Stimulated activated memory B cell treated with anti-CD40 and anti-IgM and Interleukin-4, amounts not matched to agents 10 μg/mL and 1 μg/mL and 100 μg/mL, for 72 hours (primary cell): ENCODE data around the gene SH3BGRL2.

Experiments used
- ATAC-seq: fragments of 150-1000 bp; cut with Tn5 transposase; 2 replicates; pipeline ENCODE4 v1.10.0; 2021
- H3K27ac Mint-ChIP-seq: one replicate; pipeline ENCODE4 v1.8.0; 2022; ENCODE audit warnings: mild to moderate bottlenecking, mixed read lengths
- H3K27me3 Mint-ChIP-seq: one replicate; pipeline ENCODE4 v1.8.0; 2022; ENCODE audit warnings: mixed read lengths
- H3K36me3 Mint-ChIP-seq: one replicate; pipeline ENCODE4 v1.8.0; 2022; ENCODE audit warnings: mixed read lengths
- H3K4me1 Mint-ChIP-seq: one replicate; pipeline ENCODE4 v1.8.0; 2022; ENCODE audit warnings: mixed read lengths
- H3K4me3 Mint-ChIP-seq: one replicate; pipeline ENCODE4 v1.8.0; 2022; ENCODE audit warnings: mild to moderate bottlenecking, moderate library complexity, mixed read lengths
- H3K9me3 Mint-ChIP-seq: one replicate; pipeline ENCODE4 v1.8.0; 2022; ENCODE audit warnings: mixed read lengths

The SH3BGRL2 gene

GRCh38 chr6:79628466-79629288, 2.5 kb upstream of the SH3BGRL2 start:
- Mint-ChIP-seq H3K4me1 (peaks cover 14% of the 10 kb centered on the region), H3K27ac (no peak overlapping the region), H3K36me3 (no peaks in the 10 kb centered on the region), H3K27me3 (peaks cover 33% of the 10 kb centered on the region), H3K9me3 (no peaks in the 10 kb centered on the region), H3K4me3 (no peak overlapping the region)
- ATAC-seq: no peak

GRCh38 chr6:79630380-79630882, 698 bp upstream of the SH3BGRL2 start:
- peak overlapping the region; percentile 68 for H3K4me3 Mint-ChIP-seq
- H3K36me3 Mint-ChIP-seq: no peaks in the 10 kb centered on the region
- no peak overlapping the region for H3K27ac Mint-ChIP-seq
- no peaks in the 10 kb centered on the region for H3K9me3 Mint-ChIP-seq
- H3K27me3 Mint-ChIP-seq: peaks cover 51% of the 10 kb centered on the region
- no peak for ATAC-seq
- H3K4me1 Mint-ChIP-seq: peaks cover 14% of the 10 kb centered on the region

DNA sequence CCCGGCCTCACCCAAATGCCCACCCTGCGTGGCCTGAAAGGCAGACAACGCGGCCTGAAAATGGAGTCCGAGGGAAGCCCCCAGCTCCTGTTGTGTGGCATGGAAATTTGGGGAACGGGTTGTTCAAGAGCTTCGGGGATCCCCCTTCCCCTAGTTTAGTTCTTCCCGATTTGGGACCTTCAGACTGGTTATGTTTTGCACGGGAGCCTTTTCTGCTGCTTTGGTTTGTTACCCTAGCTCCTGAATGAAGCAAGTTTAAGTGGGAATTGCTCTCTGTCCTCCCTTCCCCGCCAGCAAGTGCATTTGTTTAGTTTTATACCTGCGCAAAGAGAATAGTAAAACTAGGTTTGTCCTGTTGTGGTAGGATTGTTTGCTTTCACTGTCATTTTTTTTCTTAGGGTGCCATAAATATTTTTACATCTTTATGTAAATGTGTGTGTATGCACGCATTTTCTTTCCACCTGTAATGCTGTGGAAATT, 604 bp downstream of the SH3BGRL2 start:
- Mint-ChIP-seq H3K4me1 (peaks cover 14% of the 10 kb centered on the region), H3K27me3 (peaks cover 64% of the 10 kb centered on the region), H3K9me3 (no peaks in the 10 kb centered on the region), H3K27ac (no peak overlapping the region), H3K36me3 (no peaks in the 10 kb centered on the region), H3K4me3 (peak overlapping the region; percentile 68)
- ATAC-seq: no peak

DNA sequence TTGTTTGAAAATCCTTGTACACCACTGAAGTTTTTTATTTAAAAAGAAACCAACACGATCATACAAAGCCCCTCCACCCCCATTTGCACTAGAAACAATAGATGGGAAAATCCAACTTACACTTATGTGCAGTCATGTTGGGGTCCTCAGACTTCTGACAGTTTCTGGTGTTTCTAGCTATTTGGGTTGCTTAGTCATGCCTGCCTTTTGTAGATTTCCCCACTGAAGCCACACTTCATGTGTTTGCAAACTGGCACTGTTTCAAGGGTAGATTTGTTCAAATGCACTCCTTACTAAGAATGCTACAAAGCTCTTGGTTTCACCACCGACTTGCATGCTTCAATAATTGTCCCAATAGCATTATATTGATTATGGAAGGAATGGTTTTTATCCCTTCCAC, 1.5 kb downstream of the SH3BGRL2 start:
- Mint-ChIP-seq H3K4me1 (peaks cover 14% of the 10 kb centered on the region), H3K4me3 (no peak overlapping the region), H3K36me3 (no peaks in the 10 kb centered on the region), H3K27me3 (peaks cover 64% of the 10 kb centered on the region), H3K27ac (no peak overlapping the region), H3K9me3 (no peaks in the 10 kb centered on the region)
- no peak for ATAC-seq

- Mint-ChIP-seq H3K9me3 (no peaks in the 10 kb centered on the region), H3K4me1 (peaks cover 14% of the 10 kb centered on the region), H3K36me3 (no peaks in the 10 kb centered on the region), H3K27ac (no peak overlapping the region), H3K27me3 (peaks cover 57% of the 10 kb centered on the region), H3K4me3 (no peak overlapping the region)
- ATAC-seq: no peak
Observed at GRCh38 chr6:79634491-79635231, 3.5 kb downstream of the SH3BGRL2 start.

GRCh38 chr6:79635232-79635543, 4.1 kb downstream of the SH3BGRL2 start:
- Mint-ChIP-seq H3K27ac (no peak overlapping the region), H3K4me1 (peaks cover 14% of the 10 kb centered on the region), H3K36me3 (no peaks in the 10 kb centered on the region), H3K9me3 (no peaks in the 10 kb centered on the region), H3K4me3 (no peak overlapping the region), H3K27me3 (peaks cover 54% of the 10 kb centered on the region)
- ATAC-seq: no peak

GRCh38 chr6:79636673-79637072, 5.5 kb downstream of the SH3BGRL2 start:
- no peak overlapping the region for H3K27ac Mint-ChIP-seq
- H3K36me3 Mint-ChIP-seq: no peaks in the 10 kb centered on the region
- peaks cover 40% of the 10 kb centered on the region for H3K27me3 Mint-ChIP-seq
- peaks cover 3% of the 10 kb centered on the region for H3K4me1 Mint-ChIP-seq
- ATAC-seq: no peak
- no peak overlapping the region for H3K4me3 Mint-ChIP-seq
- no peaks in the 10 kb centered on the region for H3K9me3 Mint-ChIP-seq

DNA sequence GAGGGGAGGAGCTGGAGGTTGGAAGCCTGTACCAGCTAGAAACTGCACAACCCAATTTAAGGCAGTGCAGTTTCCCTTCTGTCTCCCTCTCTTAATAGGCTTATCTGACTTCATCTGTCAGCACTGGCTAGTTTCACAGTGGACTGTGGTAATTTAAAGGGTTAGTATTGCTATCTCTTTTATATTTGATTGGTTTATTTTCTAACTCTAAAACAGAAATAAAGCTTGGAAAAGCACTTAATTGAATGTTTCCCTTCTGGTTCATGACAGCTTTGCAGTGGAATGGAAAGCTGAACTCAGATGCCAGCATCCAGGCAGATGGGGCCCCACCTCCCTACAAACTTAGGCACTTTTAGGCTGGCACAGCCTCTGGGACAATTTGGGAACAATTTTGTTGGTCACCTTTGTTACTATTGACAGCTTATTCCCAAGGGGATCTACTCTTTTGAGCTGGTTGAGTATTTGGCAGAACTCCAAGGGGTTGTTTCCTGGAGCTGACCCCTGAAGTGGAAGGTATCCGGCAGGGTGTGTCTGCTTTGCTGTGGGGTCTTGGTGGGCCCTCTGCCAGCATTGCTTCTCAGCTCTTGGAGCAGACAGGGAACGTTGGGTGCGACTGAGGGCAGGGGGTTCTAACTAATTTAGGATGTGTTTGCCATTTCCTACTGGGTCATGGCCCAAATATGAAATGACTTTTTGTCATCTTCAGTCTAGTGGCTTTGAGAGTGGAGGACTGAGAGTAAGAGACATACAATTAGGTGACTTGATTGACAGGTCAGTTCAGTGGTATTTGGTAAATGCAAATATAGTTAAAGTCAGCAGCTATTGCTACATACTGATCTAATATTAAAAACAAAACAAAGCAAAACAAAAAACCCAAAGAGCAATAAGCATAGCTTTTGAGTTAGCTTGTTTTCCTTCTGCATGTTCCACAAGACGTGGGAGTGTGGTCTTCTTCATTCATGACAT, 9.3 kb downstream of the SH3BGRL2 start:
- Mint-ChIP-seq H3K4me1 (no peaks in the 10 kb centered on the region), H3K9me3 (no peaks in the 10 kb centered on the region), H3K4me3 (no peak overlapping the region), H3K27ac (no peak overlapping the region), H3K27me3 (peaks cover 22% of the 10 kb centered on the region), H3K36me3 (no peaks in the 10 kb centered on the region)
- ATAC-seq: no peak

DNA sequence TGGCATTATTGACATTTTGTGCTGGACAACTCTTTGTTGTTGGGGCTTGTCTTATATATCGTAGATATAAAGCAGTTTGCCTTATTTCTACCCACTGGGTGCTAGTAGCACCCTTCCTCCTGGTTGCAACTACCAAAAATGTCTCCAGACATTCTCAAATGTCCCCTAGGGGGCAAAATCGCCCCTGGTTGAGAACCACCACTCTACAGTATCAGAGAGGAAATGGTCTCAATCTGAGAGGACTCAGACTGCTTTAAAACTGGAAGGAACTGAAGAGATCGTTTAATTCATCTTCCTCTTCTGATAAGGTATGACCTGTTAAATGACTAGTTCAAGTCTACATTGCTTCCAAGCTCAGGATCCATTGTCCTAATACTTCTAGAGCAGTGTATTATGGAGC, 14.9 kb downstream of the SH3BGRL2 start:
- no peak for ATAC-seq
- Mint-ChIP-seq H3K27ac (no peak overlapping the region), H3K27me3 (peaks cover 16% of the 10 kb centered on the region), H3K9me3 (no peaks in the 10 kb centered on the region), H3K4me1 (no peaks in the 10 kb centered on the region), H3K36me3 (no peaks in the 10 kb centered on the region), H3K4me3 (no peak overlapping the region)

- Mint-ChIP-seq H3K27ac (no peak overlapping the region), H3K9me3 (no peaks in the 10 kb centered on the region)
Observed at GRCh38 chr6:79646561-79646960, 15.4 kb downstream of the SH3BGRL2 start.

GRCh38 chr6:79647741-79648140, 16.6 kb downstream of the SH3BGRL2 start:
- Mint-ChIP-seq H3K9me3 (no peaks in the 10 kb centered on the region), H3K27me3 (peaks cover 11% of the 10 kb centered on the region), H3K4me3 (no peak overlapping the region), H3K27ac (no peak overlapping the region), H3K4me1 (no peaks in the 10 kb centered on the region), H3K36me3 (no peaks in the 10 kb centered on the region)
- ATAC-seq: no peak

More at GRCh38 chr6:79646561-79646960, 15.4 kb downstream of the SH3BGRL2 start:
- H3K27me3 Mint-ChIP-seq: peaks cover 16% of the 10 kb centered on the region
- H3K4me3 Mint-ChIP-seq: no peak overlapping the region
- no peaks in the 10 kb centered on the region for H3K4me1 Mint-ChIP-seq
- no peaks in the 10 kb centered on the region for H3K36me3 Mint-ChIP-seq
- no peak for ATAC-seq

DNA sequence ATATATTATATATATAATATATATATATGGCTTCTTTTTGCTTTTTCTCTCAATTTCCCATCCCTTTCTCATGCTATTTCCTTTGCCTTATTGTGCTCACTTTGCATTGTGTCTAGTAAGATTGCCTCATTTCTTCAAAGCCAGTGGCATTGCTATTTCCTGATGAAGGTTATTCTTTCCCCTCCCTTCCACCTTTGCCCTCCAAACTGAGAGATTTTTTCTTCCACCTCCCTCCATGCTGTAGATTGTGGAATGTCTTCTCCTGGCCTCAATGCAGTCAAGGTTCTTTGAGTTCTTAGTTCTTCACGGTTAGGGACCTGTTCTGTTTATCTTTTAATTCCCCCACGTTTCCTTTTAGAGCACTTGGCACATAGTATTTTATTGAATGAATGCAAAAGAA, 17.2 kb downstream of the SH3BGRL2 start:
- ATAC-seq: no peak
- Mint-ChIP-seq H3K9me3 (no peaks in the 10 kb centered on the region), H3K4me3 (no peak overlapping the region), H3K36me3 (no peaks in the 10 kb centered on the region), H3K4me1 (no peaks in the 10 kb centered on the region), H3K27me3 (peaks cover 7% of the 10 kb centered on the region), H3K27ac (no peak overlapping the region)

DNA sequence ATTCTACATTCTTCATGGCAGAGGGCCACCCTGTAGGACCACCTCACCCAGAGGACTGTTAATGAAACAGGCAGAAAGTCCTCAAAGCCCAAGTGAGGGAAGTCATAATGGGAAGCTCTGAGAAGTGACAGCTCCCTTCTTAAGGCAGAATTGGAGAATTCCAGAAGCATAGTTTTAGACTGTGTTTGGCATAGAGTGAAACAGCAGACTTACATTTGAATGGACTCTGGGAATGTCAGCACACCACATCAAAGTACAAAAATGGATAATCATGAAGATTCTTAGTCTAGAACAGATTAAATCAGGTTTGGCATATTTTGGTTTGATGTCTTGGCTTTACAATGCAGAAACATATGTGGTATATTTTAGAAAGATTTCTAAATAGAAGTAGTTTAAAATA, 17.9 kb downstream of the SH3BGRL2 start:
- Mint-ChIP-seq H3K27me3 (peaks cover 7% of the 10 kb centered on the region), H3K36me3 (no peaks in the 10 kb centered on the region), H3K27ac (no peak overlapping the region), H3K4me3 (no peak overlapping the region), H3K9me3 (no peaks in the 10 kb centered on the region), H3K4me1 (no peaks in the 10 kb centered on the region)
- ATAC-seq: no peak

DNA sequence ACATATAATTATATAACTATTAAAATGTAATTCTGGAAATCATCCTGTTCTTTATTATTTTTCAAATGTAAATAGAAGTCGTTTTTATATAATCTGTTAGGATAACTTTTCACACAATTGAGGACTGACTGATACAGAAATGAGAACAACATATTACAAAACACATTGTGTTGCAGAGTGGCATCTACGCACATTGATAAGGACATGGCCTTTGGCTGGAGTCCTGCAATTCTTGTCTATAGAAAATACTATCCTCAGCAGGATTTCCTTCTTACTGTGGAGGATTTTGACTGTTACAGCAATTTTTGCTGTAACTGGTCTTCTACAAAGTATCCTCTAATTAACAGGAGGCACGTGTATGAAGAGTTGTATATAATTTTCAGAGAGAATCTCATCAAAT, 19.8 kb downstream of the SH3BGRL2 start:
- no peak overlapping the region for H3K27ac Mint-ChIP-seq
- ATAC-seq: no peak
- H3K36me3 Mint-ChIP-seq: no peaks in the 10 kb centered on the region
- no peak overlapping the region for H3K4me3 Mint-ChIP-seq
- H3K27me3 Mint-ChIP-seq: peaks cover 7% of the 10 kb centered on the region
- no peaks in the 10 kb centered on the region for H3K4me1 Mint-ChIP-seq
- no peaks in the 10 kb centered on the region for H3K9me3 Mint-ChIP-seq

DNA sequence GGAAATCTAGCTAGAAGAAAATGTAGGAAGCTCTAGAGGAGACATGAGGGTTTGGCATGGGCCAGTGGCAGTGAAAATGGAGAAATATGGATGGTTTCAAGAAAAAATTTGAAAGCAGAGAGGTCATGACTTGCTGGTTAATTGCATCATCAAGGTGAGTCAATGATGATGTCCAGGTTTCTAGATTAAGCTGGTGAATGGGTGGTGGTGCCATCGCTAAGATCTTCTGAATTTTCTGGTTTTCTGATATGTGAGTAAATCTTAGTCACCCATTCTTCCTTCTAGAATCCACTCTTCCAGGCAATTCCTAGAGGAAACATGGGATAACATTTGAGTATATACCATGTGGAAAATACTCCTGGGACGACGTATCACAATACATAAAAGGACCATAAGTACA, 25.0 kb downstream of the SH3BGRL2 start:
- H3K27ac Mint-ChIP-seq: no peak overlapping the region
- no peak for ATAC-seq
- H3K36me3 Mint-ChIP-seq: no peaks in the 10 kb centered on the region
- peaks cover under 1% of the 10 kb centered on the region for H3K27me3 Mint-ChIP-seq
- no peaks in the 10 kb centered on the region for H3K4me1 Mint-ChIP-seq
- H3K4me3 Mint-ChIP-seq: no peak overlapping the region
- H3K9me3 Mint-ChIP-seq: peaks cover 8% of the 10 kb centered on the region
